ENCODE data around the gene OR4B1. TPM values are rescaled to one million over a fixed set of nuclear protein-coding genes. Genes with fewer than 3 reads are reported as not detected.
"Not testable (repeated sequence)": the region's sequence is repeated elsewhere in the genome, so short reads cannot be mapped to it uniquely, and the experiment has no call there.

Gene OR4B1
- total RNA-seq: not detected

GRCh38 chr11:48216510-48216909 is at the start of gene OR4B1:
TSS of gene OR4B1 (plus strand) at chr11:48216810. CDS start at chr11:48216810, 0 bp downstream.
- H3K4me3 Mint-ChIP-seq: no peak within 1 kb of the TSS
- H3K27ac Mint-ChIP-seq: no peak within 1 kb of the TSS
- H3K36me3 Mint-ChIP-seq (ENCODE audit: insufficient read depth in 2 of 2): no peaks in the 10 kb centered on the region
- no peaks in the 10 kb centered on the region for H3K4me1 Mint-ChIP-seq (ENCODE audit: low read depth)
- ATAC-seq (replicated peaks in 1 of 2): no peak
- no peaks in the 10 kb centered on the region for H3K27me3 Mint-ChIP-seq (ENCODE audit: low read depth)
- DNase-seq: no peak
- H3K9me3 Mint-ChIP-seq: no peaks in the 10 kb centered on the region

- H3K27ac Mint-ChIP-seq: no peak overlapping the region
- peaks cover 8 to 13% of the 10 kb centered on the region in 2 donors for H3K36me3 Mint-ChIP-seq (ENCODE audit: insufficient read depth in 2 of 2)
- ATAC-seq (replicated peaks in 1 of 2): no peak
- no peak overlapping the region for H3K4me3 Mint-ChIP-seq
- peaks cover 14% of the 10 kb centered on the region for H3K4me1 Mint-ChIP-seq (ENCODE audit: low read depth)
- H3K9me3 Mint-ChIP-seq: no peaks in the 10 kb centered on the region
- DNase-seq: no peak
- H3K27me3 Mint-ChIP-seq (ENCODE audit: low read depth): no peaks in the 10 kb centered on the region
These were observed 49.2 kb upstream of the OR4B1 start for GRCh38 chr11:48167380-48167779.

GRCh38 chr11:48168815-48169214 is 47.8 kb upstream of the OR4B1 start:
- H3K4me1 Mint-ChIP-seq (ENCODE audit: low read depth): peaks cover 14% of the 10 kb centered on the region
- H3K9me3 Mint-ChIP-seq: no peaks in the 10 kb centered on the region
- H3K36me3 Mint-ChIP-seq (ENCODE audit: insufficient read depth in 2 of 2): peaks cover 8 to 9% of the 10 kb centered on the region in 2 donors
- no peak overlapping the region for H3K27ac Mint-ChIP-seq
- no peak for ATAC-seq (replicated peaks in 1 of 2)
- no peak for DNase-seq
- H3K4me3 Mint-ChIP-seq: no peak overlapping the region
- H3K27me3 Mint-ChIP-seq (ENCODE audit: low read depth): no peaks in the 10 kb centered on the region

GRCh38 chr11:48169259-48169658 is 47.4 kb upstream of the OR4B1 start:
- no peak overlapping the region for H3K27ac Mint-ChIP-seq
- DNase-seq (no peak), ATAC-seq (replicated peaks in 1 of 2) (no peak)
- no peaks in the 10 kb centered on the region for H3K27me3 Mint-ChIP-seq (ENCODE audit: low read depth)
- no peaks in the 10 kb centered on the region for H3K9me3 Mint-ChIP-seq
- no peak overlapping the region for H3K4me3 Mint-ChIP-seq
- peaks cover 6 to 7% of the 10 kb centered on the region in 2 donors for H3K36me3 Mint-ChIP-seq (ENCODE audit: insufficient read depth in 2 of 2)
- peaks cover 14% of the 10 kb centered on the region for H3K4me1 Mint-ChIP-seq (ENCODE audit: low read depth)

GRCh38 chr11:48169717-48170116 is 46.9 kb upstream of the OR4B1 start:
- peaks cover 6% of the 10 kb centered on the region in 2 donors for H3K36me3 Mint-ChIP-seq (ENCODE audit: insufficient read depth in 2 of 2)
- H3K4me1 Mint-ChIP-seq (ENCODE audit: low read depth): peaks cover 14% of the 10 kb centered on the region
- H3K27me3 Mint-ChIP-seq (ENCODE audit: low read depth): no peaks in the 10 kb centered on the region
- H3K4me3 Mint-ChIP-seq: no peak overlapping the region
- no peaks in the 10 kb centered on the region for H3K9me3 Mint-ChIP-seq
- DNase-seq: no peak
- no peak overlapping the region for H3K27ac Mint-ChIP-seq
- ATAC-seq (replicated peaks in 1 of 2): no peak

GRCh38 chr11:48170241-48171233 is 46.1 kb upstream of the OR4B1 start:
- Mint-ChIP-seq H3K4me1 (ENCODE audit: low read depth) (peaks cover 18% of the 10 kb centered on the region), H3K27me3 (ENCODE audit: low read depth) (no peaks in the 10 kb centered on the region), H3K9me3 (no peaks in the 10 kb centered on the region), H3K36me3 (ENCODE audit: insufficient read depth in 2 of 2) (peaks cover 6% of the 10 kb centered on the region in 2 donors), H3K4me3 (no peak overlapping the region), H3K27ac (no peak overlapping the region)
- no peak for DNase-seq
- ATAC-seq (replicated peaks in 1 of 2): no peak

GRCh38 chr11:48172818-48173609 is 43.6 kb upstream of the OR4B1 start:
- ATAC-seq (replicated peaks in 1 of 2): peak; percentile 68 to 72
- Mint-ChIP-seq H3K36me3 (ENCODE audit: insufficient read depth in 2 of 2) (peaks cover 0 to 4% of the 10 kb centered on the region in 2 donors), H3K4me1 (ENCODE audit: low read depth) (peaks cover 20% of the 10 kb centered on the region), H3K4me3 (no peak overlapping the region), H3K27me3 (ENCODE audit: low read depth) (no peaks in the 10 kb centered on the region), H3K27ac (no peak overlapping the region), H3K9me3 (no peaks in the 10 kb centered on the region)
- peak; percentile 61 to 67 for DNase-seq

GRCh38 chr11:48177661-48178060 is 38.9 kb upstream of the OR4B1 start:
- no peaks in the 10 kb centered on the region for H3K27me3 Mint-ChIP-seq (ENCODE audit: low read depth)
- H3K27ac Mint-ChIP-seq: no peak overlapping the region
- H3K9me3 Mint-ChIP-seq: no peaks in the 10 kb centered on the region
- DNase-seq (no peak), ATAC-seq (replicated peaks in 1 of 2) (no peak)
- peaks cover 5% of the 10 kb centered on the region for H3K4me1 Mint-ChIP-seq (ENCODE audit: low read depth)
- H3K36me3 Mint-ChIP-seq (ENCODE audit: insufficient read depth in 2 of 2): no peaks in the 10 kb centered on the region
- no peak overlapping the region for H3K4me3 Mint-ChIP-seq

GRCh38 chr11:48180627-48181026 is 36.0 kb upstream of the OR4B1 start:
- DNase-seq: no peak
- Mint-ChIP-seq H3K27ac (no peak overlapping the region), H3K27me3 (ENCODE audit: low read depth) (no peaks in the 10 kb centered on the region), H3K9me3 (no peaks in the 10 kb centered on the region), H3K4me3 (no peak overlapping the region), H3K4me1 (ENCODE audit: low read depth) (peaks cover under 1% of the 10 kb centered on the region), H3K36me3 (ENCODE audit: insufficient read depth in 2 of 2) (no peaks in the 10 kb centered on the region)
- no peak for ATAC-seq (replicated peaks in 1 of 2)

- Mint-ChIP-seq H3K36me3 (ENCODE audit: insufficient read depth in 2 of 2) (no peaks in the 10 kb centered on the region), H3K27ac (no peak overlapping the region), H3K27me3 (ENCODE audit: low read depth) (no peaks in the 10 kb centered on the region), H3K9me3 (no peaks in the 10 kb centered on the region), H3K4me1 (ENCODE audit: low read depth) (no peaks in the 10 kb centered on the region), H3K4me3 (no peak overlapping the region)
- ATAC-seq (replicated peaks in 1 of 2): no peak
- no peak for DNase-seq
These were observed 33.6 kb upstream of the OR4B1 start for GRCh38 chr11:48182860-48183526.

- DNase-seq (no peak), ATAC-seq (replicated peaks in 1 of 2) (no peak)
- peaks cover 0 to 2% of the 10 kb centered on the region in 2 donors for H3K36me3 Mint-ChIP-seq (ENCODE audit: insufficient read depth in 2 of 2)
- no peaks in the 10 kb centered on the region for H3K27me3 Mint-ChIP-seq (ENCODE audit: low read depth)
- no peaks in the 10 kb centered on the region for H3K4me1 Mint-ChIP-seq (ENCODE audit: low read depth)
- no peak overlapping the region for H3K27ac Mint-ChIP-seq
- no peak overlapping the region for H3K4me3 Mint-ChIP-seq
- H3K9me3 Mint-ChIP-seq: peaks cover 0 to 1% of the 10 kb centered on the region in 2 donors
These were observed 32.2 kb upstream of the OR4B1 start for GRCh38 chr11:48184452-48184851.

- not testable (repeated sequence) for H3K27me3 Mint-ChIP-seq (ENCODE audit: low read depth); H3K36me3 Mint-ChIP-seq (ENCODE audit: insufficient read depth in 2 of 2)
These were observed 25.5 kb upstream of the OR4B1 start for GRCh38 chr11:48190906-48191654.

More at GRCh38 chr11:48190906-48191654, 25.5 kb upstream of the OR4B1 start:
- H3K27ac Mint-ChIP-seq: peak overlapping the region; percentile 53
- DNase-seq: peak; percentile 16 to 20
- not testable (repeated sequence) for H3K9me3 Mint-ChIP-seq; ATAC-seq (replicated peaks in 1 of 2)
- peaks cover 18% of the 10 kb centered on the region for H3K4me1 Mint-ChIP-seq (ENCODE audit: low read depth)
- peak overlapping the region; percentile 71 to 75 for H3K4me3 Mint-ChIP-seq

Data from activated T-cell treated with anti-CD3 and anti-CD28 coated beads, Interleukin-2, amount 50 U/mL, for 72 hours (primary cell).